CD14-positive monocyte (primary cell): ENCODE data around the gene MAP6D1. TPM values are rescaled to one million over a fixed set of nuclear protein-coding genes. Genes with fewer than 3 reads are reported as not detected.
A peak's percentile ranks its signal among the peaks of the same experiment; 100 is the strongest.

Experiments used
- DNase-seq, 3 donors: peaks; one replicate each; pipeline ENCODE4 v3.0.0-alpha.2; 2011 to 2022
- H2AFZ ChIP-seq: 2 replicates; pipeline ENCODE4 v1.6.0; 2012; ENCODE audit warnings: mild to moderate bottlenecking, low read depth, low read length, inconsistent platforms; ENCODE audit not compliant: insufficient read depth, poor library complexity, severe bottlenecking
- H3K27ac ChIP-seq, 2 donors: 1 replicate in 1 of 2; 2 replicates in 1 of 2; pipeline ENCODE4 v1.5.1; 2012 to 2013; ENCODE audit warnings: low read length in 2 of 2, control low read depth in 1 of 2, inconsistent platforms in 1 of 2, low read depth in 1 of 2, mild to moderate bottlenecking in 1 of 2
- H3K27me3 ChIP-seq, 2 donors: one replicate each; pipeline versions ENCODE4 v1.6.0 to v1.6.1; 2011 to 2013; ENCODE audit warnings: low read length in 2 of 2; ENCODE audit not compliant: control insufficient read depth in 2 of 2, insufficient read depth in 2 of 2
- H3K36me3 ChIP-seq, 2 donors: replicated peaks in 1 of 2; 1 replicate in 1 of 2; 2 replicates in 1 of 2; pipeline versions ENCODE4 v1.5.1 to v1.6.1; 2012 to 2013; ENCODE audit warnings: low read length in 2 of 2, control low read depth in 1 of 2, inconsistent platforms in 1 of 2, mild to moderate bottlenecking in 1 of 2; ENCODE audit not compliant: insufficient read depth in 2 of 2, control insufficient read depth in 1 of 2
- H3K4me1 ChIP-seq, 2 donors: 1 replicate in 1 of 2; 2 replicates in 1 of 2; pipeline versions ENCODE4 v1.5.1 to v1.6.1; 2012 to 2013; ENCODE audit warnings: low read length in 2 of 2, control low read depth in 1 of 2, inconsistent platforms in 1 of 2, mild to moderate bottlenecking in 1 of 2, moderate library complexity in 1 of 2; ENCODE audit not compliant: insufficient read depth in 2 of 2, control insufficient read depth in 1 of 2
- H3K4me2 ChIP-seq: replicated peaks from 2 replicates; pipeline ENCODE3; 2012; ENCODE audit warnings: low read length, moderate library complexity, mild to moderate bottlenecking; ENCODE audit not compliant: poor library complexity, severe bottlenecking; ENCODE audit errors: extremely low read depth
- H3K4me3 ChIP-seq, 3 experiments: fragments of 200-600 bp in 1 of 3; sonication (generic) in 1 of 3; replicated peaks in 1 of 3; 1 replicate in 2 of 3; 2 replicates in 1 of 3; pipeline ENCODE4 v1.5.1; 2011 to 2013; ENCODE audit warnings: low read length in 3 of 3, mild to moderate bottlenecking in 3 of 3, control low read depth in 2 of 3, low read depth in 2 of 3, inconsistent platforms in 1 of 3, moderate library complexity in 1 of 3
- H3K79me2 ChIP-seq: 2 replicates; pipeline ENCODE4 v1.6.0; 2012; ENCODE audit warnings: mild to moderate bottlenecking, control low read depth, inconsistent platforms, low read length, moderate library complexity; ENCODE audit not compliant: insufficient read depth
- H3K9ac ChIP-seq: 2 replicates; pipeline ENCODE4 v1.6.0; 2017; ENCODE audit warnings: low read length, mild to moderate bottlenecking; ENCODE audit not compliant: insufficient read depth, poor library complexity, severe bottlenecking
- H3K9me3 ChIP-seq, 2 donors: replicated peaks in 1 of 2; 1 replicate in 1 of 2; 2 replicates in 1 of 2; pipeline versions ENCODE4 v1.5.1 to v1.6.1; 2012 to 2013; ENCODE audit warnings: low read length in 2 of 2, control low read depth in 1 of 2; ENCODE audit not compliant: control insufficient read depth in 1 of 2, insufficient read depth in 1 of 2
- H4K20me1 ChIP-seq: 2 replicates; pipeline ENCODE4 v1.6.0; 2012; ENCODE audit warnings: mild to moderate bottlenecking, low read length, control low read depth, moderate library complexity; ENCODE audit not compliant: insufficient read depth
- H3K27ac Mint-ChIP-seq, 7 donors: one replicate each; pipeline ENCODE4 v1.8.0; 2020; ENCODE audit warnings: mild to moderate bottlenecking in 7 of 7, mixed read lengths in 7 of 7, moderate library complexity in 6 of 7, inconsistent platforms in 2 of 7
- H3K27me3 Mint-ChIP-seq, 3 donors: one replicate each; pipeline ENCODE4 v1.8.0; 2021 to 2022; ENCODE audit warnings: low read depth in 3 of 3, mild to moderate bottlenecking in 3 of 3, mixed read lengths in 3 of 3, moderate library complexity in 3 of 3, inconsistent platforms in 1 of 3
- H3K36me3 Mint-ChIP-seq, 2 donors: one replicate each; pipeline ENCODE4 v1.8.0; 2020; ENCODE audit warnings: mixed read lengths in 2 of 2, inconsistent platforms in 1 of 2, mild to moderate bottlenecking in 1 of 2
- H3K4me1 Mint-ChIP-seq: one replicate; pipeline ENCODE4 v1.8.0; 2020; ENCODE audit warnings: mild to moderate bottlenecking, mixed read lengths
- H3K4me3 Mint-ChIP-seq, 2 donors: one replicate each; pipeline ENCODE4 v1.8.0; 2020; ENCODE audit warnings: mild to moderate bottlenecking in 2 of 2, mixed read lengths in 2 of 2, moderate library complexity in 1 of 2
- H3K9me3 Mint-ChIP-seq, 7 donors: one replicate each; pipeline ENCODE4 v1.8.0; 2020 to 2022; ENCODE audit warnings: mixed read lengths in 7 of 7, mild to moderate bottlenecking in 6 of 7, moderate library complexity in 6 of 7, inconsistent platforms in 2 of 7
- WGBS: methylation state at CpG from one replicate; pipeline ENCODE4 v1.1.5; 2013; ENCODE audit warnings: missing lambda C conversion rate; ENCODE audit not compliant: insufficient coverage; 5-methylcytosine and 5-hydroxymethylcytosine counted together
- intact Hi-C, 2 donors: fragments of 100-400 bp; cut with micrococcal nuclease; formaldehyde crosslinking; loops; one replicate each; pipeline versions ENCODE4 v1.15.0 to v1.15.1; 2023
- polyA plus RNA-seq, 3 donors: library from polyadenylated mRNA; depleted of rRNA in 1 of 3; unstranded in 2 of 3; stranded (reverse) in 1 of 3; fragments of 300-500 nt in 2 of 3; fragments of >200 nt in 1 of 3; fragmentation: Illumina TruSeq in 2 of 3; gene quantifications; 1 replicate in 2 of 3; 2 replicates in 1 of 3; pipeline ENCODE4 v1.2.3, GENCODE V29; 2012 to 2021
- TF ChIP-seq, protein P1 (sequence below): fragments of 200-600 bp; IDR thresholded peaks from one replicate; pipeline ENCODE4 v1.8.0; 2022; ENCODE audit warnings: antibody characterized with exemption, mild to moderate bottlenecking

Gene MAP6D1
- polyA plus RNA-seq, 3 donors, result 0.18 to 0.35 TPM; not detected in 1

DNA sequence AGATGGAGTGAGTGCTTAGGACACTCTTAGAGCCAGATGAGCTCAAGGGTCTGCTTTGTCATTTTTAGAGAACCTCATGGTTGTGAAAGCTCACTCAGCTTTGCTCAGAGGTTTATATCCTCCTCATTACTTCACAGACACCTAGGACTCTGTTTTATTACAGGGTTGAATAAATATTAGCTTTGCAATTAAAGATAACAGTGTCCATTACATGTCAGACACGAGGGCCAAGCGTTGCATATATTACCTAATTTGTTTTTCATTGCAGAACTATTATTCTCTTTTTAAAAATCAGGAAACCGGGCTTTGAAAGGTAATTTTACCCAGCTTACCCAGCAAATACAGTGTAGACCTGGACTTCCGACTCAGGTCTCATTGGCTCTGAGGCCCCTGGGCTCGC, 16.1 kb downstream of the MAP6D1 start:
- Mint-ChIP-seq H3K4me1 (no peaks in the 10 kb centered on the region), H3K9me3 (no peaks in the 10 kb centered on the region), H3K27me3 (no peaks in the 10 kb centered on the region), H3K27ac (peak overlapping the region in 1 of 7 donors; percentile 15), H3K36me3 (peaks cover 77 to 92% of the 10 kb centered on the region in 2 donors), H3K4me3 (no peak overlapping the region)
- intact Hi-C loops, result no loop called here
- Histone ChIP-seq H3K4me1 (no peaks in the 10 kb centered on the region), H3K4me3 (no peak overlapping the region), H3K4me2 (no peak overlapping the region), H3K79me2 (no peaks in the 10 kb centered on the region), H3K36me3 (peaks cover 80 to 93% of the 10 kb centered on the region in 2 donors), H3K9ac (no peak overlapping the region), H3K27ac (no peak overlapping the region), H2AFZ (no peak overlapping the region), H3K9me3 (no peaks in the 10 kb centered on the region), H4K20me1 (no peaks in the 10 kb centered on the region), H3K27me3 (no peaks in the 10 kb centered on the region)
- TF ChIP-seq, protein P1, sequence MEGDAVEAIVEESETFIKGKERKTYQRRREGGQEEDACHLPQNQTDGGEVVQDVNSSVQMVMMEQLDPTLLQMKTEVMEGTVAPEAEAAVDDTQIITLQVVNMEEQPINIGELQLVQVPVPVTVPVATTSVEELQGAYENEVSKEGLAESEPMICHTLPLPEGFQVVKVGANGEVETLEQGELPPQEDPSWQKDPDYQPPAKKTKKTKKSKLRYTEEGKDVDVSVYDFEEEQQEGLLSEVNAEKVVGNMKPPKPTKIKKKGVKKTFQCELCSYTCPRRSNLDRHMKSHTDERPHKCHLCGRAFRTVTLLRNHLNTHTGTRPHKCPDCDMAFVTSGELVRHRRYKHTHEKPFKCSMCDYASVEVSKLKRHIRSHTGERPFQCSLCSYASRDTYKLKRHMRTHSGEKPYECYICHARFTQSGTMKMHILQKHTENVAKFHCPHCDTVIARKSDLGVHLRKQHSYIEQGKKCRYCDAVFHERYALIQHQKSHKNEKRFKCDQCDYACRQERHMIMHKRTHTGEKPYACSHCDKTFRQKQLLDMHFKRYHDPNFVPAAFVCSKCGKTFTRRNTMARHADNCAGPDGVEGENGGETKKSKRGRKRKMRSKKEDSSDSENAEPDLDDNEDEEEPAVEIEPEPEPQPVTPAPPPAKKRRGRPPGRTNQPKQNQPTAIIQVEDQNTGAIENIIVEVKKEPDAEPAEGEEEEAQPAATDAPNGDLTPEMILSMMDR, result no peak
- no peak for DNase-seq
- WGBS, result 88% methylated on average over 4 of the region's 5 CpGs

DNA sequence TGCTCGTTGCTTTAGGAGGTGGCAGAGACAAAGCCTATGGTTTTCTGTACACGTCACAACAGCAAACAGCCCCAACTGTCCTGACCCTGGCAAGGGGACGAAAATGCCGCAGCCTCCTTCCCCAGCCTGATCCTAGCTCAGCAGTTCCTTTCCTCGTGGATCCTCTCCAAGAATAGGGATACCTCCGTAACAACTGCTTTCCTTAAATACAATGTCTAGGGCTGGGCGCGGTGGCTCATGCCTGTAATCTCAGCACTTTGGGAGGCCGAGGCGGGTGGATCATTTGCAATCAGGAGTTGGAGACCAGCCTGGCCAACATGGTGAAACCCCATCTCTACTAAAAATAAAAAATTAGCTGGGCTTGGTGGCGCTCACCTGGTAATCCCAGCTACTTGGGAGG, 17.0 kb downstream of the MAP6D1 start:
- Mint-ChIP-seq H3K36me3 (peaks cover 83 to 96% of the 10 kb centered on the region in 2 donors), H3K27me3 (no peaks in the 10 kb centered on the region), H3K9me3 (no peaks in the 10 kb centered on the region), H3K27ac (peak overlapping the region in 1 of 7 donors; percentile 49), H3K4me1 (no peaks in the 10 kb centered on the region), H3K4me3 (no peak overlapping the region)
- H3K36me3 ChIP-seq, result peaks cover 88 to 100% of the 10 kb centered on the region in 2 donors
- TF ChIP-seq, protein P1, result no peak
- H3K79me2 ChIP-seq, result no peaks in the 10 kb centered on the region
- H3K4me2 ChIP-seq, result no peak overlapping the region
- DNase-seq, result no peak
- H3K27ac ChIP-seq, result no peak overlapping the region
- WGBS, result no CpG with 5 or more reads among the region's 11 CpGs
- no peaks in the 10 kb centered on the region for H3K9me3 ChIP-seq
- no peaks in the 10 kb centered on the region for H4K20me1 ChIP-seq
- no peak overlapping the region for H3K9ac ChIP-seq
- no peak overlapping the region for H2AFZ ChIP-seq
- intact Hi-C loops, result no loop called here
- H3K4me3 ChIP-seq, result no peak overlapping the region
- H3K27me3 ChIP-seq, result no peaks in the 10 kb centered on the region
- no peaks in the 10 kb centered on the region for H3K4me1 ChIP-seq
